HG03442 (cell line): ENCODE data around the gene NSG1.

Experiments
- ATAC-seq: cut with Tn5 transposase; IDR thresholded peaks from one replicate; pipeline ENCODE4 v1.9.1; 2021; ENCODE audit warnings: mild to moderate bottlenecking, moderate library complexity; ENCODE audit not compliant: unreplicated experiment

The NSG1 gene

DNA sequence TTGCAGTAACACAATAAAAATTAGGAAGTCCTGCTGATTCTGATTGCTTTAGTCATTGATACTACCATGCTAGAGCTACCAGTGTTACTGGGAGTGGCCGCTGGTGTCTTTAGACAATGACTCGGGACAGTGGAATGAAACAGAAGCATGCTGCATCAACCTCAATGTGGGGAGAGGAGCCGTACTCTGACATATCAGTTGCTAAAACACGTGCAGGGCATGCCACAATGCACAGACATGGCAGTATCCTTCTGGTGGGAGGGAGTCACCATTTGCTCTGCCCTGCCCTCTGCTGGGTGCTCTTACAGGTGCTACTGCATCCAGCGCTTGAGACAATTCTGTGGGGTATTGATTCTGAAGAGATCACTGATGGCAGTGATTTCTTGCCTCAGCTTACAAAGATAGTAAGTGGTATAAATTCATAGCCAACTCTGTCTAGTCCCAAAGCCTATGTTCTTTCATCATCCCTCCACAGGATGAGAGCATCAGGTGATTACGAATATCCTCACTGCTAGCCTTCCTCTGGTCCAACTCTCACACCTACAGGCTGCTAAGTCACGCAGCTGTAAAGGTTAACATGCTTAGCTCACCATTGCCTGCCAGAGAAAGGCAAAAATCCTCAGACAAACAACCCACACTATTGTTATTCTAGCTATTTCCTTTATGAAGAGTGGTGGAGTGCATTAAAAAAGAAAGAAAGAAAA lies 43.7 kb downstream of the NSG1 start:
- ATAC-seq, result no peak

DNA sequence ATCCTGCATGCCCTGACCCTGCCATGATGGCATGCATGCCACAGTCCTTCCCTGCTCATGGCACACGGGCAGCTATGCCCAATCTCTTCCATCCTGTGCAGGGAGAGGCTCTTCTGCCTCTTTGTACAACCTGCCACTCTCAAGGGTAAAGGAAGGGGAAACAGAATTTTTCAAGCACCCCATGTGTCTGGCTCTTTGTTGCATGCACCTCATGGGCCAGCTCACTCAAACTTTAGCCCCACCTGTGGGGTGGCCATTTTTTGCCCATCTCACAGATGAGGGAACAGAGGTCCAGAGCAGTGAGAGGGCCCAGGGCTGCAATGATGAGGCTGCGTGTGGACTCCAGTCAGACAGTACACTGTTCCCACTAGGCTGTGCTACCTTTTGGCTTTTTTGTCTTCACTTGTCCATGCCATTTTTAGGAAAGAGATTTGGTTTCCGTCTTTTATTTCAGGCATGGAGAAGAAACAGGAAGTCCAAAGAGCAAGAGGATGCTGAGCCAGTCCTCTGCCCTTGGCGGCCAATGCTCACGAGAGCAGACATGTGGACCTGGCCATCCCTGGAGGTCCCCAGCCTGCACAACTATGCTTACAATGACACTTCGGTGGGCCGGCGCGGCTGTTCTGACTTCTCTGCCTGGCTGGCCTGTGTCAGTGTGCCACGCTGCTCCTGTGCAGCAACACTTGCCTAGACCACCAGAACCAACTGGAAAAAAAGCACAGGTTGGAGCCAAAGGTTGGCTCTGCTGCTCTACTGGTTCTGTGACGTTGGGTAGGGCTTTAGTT lies 45.6 kb downstream of the NSG1 start:
- no peak for ATAC-seq

DNA sequence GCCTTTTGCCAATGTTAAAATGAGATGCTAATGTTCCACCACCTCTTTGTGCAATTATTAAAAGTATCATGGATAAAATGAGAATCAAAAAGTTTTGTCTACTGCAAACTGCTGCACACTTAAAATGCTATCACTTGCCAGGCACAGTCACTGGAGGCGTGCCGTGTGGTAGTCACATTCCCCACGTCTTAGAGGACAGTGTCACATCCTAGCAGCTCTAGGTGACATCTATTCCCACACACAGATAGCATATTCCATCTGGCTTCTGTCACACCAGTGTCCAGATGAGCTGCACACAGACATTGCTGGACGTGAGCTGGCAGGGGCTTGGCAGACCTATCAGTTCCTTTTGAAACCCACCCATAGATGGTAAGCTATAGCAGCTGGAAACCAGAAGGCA lies 47.0 kb downstream of the NSG1 start:
- no peak for ATAC-seq

DNA sequence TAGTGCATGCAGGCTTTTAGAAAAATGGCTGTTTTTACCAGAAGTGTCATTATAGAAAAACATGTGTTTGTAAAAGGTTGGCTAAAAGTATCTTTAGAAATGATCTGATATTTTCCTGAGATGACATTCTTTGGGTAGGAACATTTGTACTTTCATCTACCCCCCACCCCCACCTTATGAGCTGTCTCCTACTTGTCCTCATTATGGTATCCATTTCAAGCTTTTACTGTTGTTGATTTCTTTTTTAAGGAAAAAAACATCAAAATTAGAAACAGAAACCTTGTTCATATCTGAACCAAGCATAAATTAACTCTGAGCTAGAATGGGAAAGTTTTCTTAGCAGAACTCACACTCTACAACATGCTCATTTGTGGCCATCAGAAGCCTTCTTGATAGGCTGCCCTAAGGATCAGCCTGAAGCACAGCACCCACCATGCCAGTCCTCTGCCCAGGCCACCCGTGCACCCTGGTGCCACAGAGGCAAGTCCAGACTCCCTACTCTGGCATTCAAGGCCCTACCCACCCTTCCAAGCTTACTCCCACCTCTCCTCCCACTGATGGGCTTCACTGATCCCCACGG lies 49.4 kb downstream of the NSG1 start:
- no peak for ATAC-seq

DNA sequence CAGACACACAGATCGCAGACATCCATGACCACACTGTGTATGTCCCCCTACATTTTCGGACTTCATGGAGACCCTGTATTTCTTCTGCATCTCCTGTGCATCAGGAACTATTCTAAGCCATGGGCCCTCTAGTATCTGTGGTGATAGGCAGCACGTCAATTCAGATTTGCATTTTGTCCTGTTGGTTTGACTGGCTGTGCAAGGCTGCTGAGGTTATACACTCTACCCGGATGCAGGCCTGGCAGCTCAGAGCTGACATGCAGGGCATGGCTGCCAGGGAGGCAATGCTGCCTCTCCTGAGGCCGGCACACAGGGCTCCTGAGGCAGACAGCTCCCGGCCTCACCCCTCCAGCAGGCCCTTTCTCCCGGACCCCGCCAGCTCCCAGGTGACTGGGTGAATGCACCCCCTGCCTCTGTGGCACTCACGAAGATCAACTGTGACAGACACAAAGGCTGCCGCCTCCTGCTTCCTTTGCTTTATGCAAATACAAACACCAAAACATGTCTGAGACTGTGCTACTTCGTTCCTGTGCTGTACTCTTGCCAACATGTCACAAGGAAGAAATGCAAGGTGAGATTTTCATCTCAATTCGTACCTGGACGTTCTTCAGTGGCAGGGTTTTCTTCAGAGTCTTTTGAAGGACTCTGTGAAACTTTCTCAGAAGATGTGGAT lies 51.0 kb downstream of the NSG1 start:
- ATAC-seq, result no peak

DNA sequence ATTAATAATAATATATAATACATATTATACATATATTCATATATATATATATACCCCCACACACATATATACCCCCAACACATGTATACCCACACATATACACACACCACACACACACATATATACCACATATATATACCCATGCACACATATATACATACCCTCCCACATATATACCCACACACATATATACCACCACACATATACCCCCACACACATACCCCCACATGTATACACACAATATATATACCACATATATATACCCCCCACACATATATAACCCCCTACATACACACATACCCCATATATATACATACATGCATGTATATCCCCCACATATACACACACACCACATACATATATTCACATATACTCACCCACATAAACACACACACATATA lies 52.0 kb downstream of the NSG1 start:
- no peak for ATAC-seq

DNA sequence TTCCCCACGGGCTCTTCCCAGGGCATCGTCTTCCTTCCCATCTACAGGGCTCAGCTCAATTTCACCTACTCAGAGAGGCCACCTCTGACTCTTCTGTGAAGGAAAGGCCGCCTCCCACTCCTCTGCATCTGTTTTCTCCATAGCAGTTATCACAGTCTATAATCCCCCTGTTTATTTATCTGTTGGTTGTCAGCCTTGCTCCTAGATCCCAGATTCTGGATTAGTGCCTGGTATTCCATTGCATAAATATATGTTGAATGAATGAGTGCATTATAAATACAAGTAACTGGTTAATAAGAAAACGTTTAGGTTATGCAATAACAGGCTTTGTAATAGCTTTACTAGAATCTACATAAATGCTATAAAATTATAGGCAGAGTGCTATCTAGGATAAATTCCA lies 52.9 kb downstream of the NSG1 start:
- ATAC-seq, result no peak

DNA sequence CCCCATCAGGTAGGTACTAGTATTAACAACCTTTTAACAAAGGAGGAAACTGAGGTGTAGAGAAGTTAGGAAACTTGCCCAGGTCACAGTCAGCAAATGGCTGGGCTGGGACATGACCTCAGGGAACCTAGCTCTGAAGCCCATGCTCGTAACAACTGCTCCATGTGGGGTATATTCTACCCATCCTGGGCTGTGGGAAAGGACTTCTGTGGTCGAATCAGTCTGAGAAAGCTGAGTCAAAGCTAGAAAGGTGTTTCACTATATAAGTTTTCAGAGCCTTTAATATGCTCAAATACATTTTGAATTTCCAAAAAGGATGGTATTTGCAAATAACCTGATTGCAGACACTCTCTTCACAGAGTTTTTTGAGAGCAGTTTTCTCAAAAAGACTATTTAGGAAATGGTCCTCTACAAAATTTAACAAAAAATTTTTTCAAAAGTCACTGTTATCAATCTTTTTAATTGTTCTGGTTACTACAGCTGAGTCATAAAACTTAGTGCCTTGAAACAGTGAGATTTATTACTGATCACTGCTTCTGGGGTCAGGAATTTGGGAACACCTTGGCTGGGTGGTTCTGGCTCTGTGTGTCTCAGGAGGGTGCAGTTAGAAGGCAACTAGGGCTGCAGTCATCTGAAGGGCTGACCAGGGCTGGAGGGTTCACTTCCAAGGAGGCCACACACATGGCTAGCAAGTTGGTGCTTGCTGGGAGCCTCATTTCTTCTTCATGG lies 53.6 kb downstream of the NSG1 start:
- ATAC-seq, result peak; percentile 73

DNA sequence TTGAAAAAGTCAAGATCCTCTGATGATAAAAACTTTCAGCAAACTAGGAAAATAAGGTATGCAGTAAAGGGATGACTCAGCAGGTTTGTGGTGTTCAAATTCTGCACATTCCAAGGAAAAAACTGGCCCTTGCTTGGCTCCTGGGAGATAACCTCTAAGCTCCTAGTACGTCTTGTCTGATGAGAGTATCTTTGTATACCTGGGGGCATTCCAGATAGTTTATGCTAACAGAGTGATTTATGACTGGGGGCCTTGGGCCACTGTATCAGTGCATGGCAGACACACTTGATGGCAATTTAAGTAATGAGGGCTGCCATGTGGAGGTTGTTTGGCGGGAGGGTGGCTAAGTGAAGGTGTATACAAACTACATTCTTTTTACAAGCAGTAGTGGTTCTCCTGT lies 56.9 kb downstream of the NSG1 start:
- no peak for ATAC-seq

DNA sequence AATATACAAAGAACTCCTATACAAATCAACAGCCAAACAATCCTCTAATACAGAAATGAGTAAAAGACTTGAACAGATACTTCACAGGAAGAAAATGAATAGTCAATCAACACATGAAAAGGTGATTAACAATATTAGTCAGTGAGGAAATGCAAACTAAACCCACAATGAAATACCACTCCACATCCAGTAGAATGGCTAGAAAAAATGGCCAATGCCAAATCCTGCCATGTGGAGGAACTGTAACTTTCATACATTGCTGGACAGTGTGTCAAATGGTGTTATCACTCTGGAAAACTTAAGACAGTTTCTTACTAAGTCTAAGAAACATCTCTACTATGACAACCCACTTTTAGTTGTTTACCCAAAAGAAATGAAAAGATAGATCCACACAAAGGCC lies 59.5 kb downstream of the NSG1 start:
- no peak for ATAC-seq

DNA sequence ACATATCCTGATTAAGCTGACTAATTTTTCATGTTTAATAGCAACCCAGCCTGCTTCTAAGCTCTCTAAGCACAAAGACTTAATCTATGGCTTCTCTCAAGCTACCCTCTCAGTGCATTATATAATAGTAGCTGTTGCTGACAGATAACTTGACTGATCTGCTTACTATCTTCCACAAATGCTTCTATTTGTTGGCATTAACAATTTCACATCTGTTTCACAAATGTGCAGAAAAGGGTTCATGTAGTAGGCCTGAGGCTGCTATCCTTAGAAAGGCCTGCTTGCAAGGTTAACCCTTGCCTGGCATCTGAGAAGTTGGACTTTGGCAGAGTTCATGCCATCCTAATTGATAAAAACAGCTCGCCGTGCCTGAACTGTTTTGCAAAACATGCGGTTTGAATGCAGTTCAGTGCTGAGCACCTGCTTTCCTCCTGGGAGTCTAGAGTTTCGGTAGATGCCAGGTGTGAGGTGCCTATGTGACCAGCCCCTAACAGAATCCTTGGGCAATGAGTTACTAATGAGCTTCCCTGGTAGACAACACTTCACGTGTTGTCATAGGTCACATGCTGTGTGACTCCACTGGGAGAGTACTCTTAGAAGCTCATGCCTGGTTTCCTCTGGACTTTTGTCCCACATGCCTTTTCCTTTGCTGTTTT lies 68.4 kb downstream of the NSG1 start:
- ATAC-seq, result peak; percentile 43

DNA sequence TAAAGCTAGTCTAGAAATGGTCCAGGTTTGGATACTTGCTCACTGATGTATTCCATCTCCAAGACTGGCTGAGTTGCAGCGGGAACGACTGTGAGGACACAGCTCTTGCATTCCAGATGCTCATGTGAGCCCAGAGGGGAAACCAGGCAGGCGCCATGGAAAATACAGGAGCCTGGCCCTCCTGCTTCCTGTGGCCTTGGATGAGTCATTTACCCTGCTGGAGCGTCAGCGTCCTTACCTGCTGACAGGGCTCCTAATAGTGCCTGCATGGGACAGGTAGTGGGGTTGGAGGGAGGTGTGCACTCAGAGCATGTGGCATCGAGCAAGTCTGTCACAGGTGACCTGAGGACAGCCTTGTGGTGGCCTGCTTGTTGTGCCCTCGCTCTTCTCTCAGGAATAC lies 69.4 kb downstream of the NSG1 start:
- ATAC-seq, result no peak

DNA sequence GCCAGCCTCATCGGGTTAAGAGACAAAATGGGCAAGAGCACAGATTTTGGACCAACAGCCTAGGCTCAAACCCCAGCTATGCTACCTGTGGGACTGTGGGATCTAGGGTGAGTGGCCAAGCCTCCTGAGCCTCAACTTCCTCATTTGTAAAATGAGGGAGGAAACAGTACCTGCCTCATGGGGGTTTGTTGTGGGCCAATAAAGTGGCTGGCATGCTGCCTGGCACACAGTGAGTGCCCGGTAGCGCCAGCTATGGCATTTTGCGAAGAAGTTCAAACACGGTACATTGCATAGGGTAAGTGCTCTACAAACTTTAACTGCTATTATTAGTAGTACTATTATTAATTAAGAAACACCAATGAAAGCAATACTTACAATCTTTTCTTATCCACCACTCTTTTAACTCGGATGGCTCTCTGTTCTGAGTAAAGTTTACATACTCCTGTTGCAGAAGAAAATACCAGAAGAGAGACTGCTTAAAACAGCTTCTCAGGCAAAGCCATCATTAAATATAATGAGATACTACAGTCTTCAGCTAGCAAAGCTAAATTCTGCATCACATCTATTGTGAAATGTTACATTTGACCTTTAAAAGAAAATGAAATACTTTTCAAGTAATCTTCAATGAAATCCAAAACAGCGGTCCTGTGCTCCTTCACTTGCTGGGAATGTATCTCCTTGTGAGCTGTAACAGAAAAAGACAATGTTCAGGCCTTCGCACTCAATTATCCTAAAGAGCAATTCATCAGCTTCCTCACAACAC lies 70.1 kb downstream of the NSG1 start:
- ATAC-seq, result no peak

DNA sequence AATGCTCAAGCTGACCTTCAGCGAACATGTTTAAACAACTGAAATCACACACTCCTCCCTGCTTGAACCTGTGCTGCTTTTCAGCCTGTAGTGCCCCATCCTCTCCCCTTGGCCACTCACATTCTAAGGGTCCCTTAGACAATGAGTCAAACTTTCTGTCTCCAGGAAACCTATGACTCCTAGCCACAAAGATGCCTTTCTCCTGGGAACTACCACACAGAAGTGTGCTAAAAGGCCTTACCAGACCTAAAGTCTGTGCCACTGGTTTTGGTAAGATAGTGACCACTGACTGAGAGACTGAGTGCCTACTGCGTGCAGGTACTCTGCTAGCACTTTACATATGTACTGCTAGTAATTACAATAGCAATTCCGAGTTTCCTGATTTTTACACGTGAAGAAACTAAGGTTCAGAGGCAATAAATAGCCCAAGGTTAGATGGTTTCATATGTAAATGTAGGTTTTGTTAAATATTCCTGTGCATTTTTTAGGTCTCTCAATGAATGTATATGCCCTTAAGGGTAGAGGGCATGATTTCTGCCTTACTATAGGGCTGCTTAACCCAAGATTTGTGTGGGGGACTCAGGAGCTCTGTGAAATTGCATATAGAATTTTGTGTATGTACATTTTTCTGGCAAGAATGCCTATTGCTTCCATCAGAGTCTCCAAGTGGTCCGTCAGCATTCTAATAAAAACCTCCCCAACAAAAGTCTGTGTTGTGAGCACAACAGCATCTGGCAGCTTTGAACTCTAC lies 71.1 kb downstream of the NSG1 start:
- no peak for ATAC-seq

DNA sequence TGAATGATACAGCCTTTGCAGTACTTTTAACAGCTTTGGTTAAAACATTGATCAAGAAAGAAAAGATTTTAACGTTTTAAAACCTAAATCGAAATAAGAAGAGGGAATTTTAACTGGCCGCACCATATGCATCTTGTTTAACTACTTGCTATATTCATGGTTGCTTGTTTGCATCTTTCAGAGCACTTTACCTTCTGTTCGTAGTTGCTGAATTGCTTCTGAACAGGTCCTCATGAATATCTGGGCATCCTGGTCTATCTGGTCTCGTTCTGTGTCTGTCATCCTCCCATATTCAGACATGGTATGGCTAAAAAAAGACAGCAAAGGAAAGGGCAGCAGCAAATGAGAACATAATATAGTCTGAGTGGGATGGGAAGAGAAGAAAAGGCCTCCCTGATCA lies 72.3 kb downstream of the NSG1 start:
- no peak for ATAC-seq

DNA sequence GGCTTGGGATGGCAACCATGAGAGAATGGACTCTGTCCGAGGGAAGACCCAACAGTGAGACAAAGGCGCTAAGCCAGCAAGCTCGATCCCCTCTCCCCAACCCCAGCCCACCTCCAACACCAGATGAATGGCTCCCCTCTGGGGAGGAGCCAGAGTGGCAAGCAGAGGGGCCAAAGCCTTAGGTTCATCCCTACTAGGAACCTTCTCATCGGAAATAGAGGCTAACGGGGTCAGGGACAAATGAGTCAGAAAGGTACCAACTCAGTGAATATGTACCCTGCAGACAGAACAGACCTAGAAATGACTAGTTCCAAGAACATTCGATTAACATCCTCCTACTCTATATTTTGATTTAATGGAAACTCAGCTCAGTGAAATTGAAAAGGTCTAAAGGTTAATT lies 73.9 kb downstream of the NSG1 start:
- ATAC-seq, result no peak

DNA sequence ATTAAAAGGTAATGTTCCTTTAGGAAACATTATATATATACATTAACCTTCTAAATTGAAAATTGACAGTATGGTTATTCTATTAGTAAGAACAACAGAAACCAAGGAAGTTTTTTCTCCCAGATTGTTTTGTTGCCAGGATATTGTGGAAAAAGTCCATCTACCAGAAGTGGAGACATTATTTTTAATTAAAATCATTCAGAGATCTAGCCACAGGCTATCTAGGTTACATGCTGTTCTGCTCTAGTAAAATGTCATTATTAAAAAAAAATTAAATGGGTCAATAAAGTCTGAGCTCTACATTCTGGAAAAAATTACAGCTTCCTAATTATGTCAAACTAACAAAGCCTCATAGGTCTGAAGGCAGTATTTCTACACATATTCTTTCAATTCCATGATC lies 74.3 kb downstream of the NSG1 start:
- no peak for ATAC-seq

DNA sequence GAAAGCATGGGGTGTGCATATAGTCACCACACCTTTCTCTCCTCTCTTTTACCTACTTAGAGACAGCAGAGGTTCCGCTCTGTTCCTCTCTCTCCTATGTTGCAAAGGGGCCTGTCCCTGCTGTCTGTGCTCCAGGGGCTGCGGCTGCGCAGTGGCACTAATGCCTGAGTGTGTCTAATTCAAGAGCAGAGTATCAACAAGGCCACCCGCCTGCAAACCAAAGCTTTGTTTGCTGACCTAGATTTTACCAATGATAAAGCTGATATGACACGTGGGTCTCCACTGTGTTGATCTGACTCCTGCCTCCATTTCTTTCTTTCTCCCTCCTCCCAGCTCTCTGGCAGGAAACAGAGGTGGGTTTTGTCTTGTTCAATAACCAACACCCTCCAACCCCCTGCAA lies 74.9 kb downstream of the NSG1 start:
- ATAC-seq, result no peak

DNA sequence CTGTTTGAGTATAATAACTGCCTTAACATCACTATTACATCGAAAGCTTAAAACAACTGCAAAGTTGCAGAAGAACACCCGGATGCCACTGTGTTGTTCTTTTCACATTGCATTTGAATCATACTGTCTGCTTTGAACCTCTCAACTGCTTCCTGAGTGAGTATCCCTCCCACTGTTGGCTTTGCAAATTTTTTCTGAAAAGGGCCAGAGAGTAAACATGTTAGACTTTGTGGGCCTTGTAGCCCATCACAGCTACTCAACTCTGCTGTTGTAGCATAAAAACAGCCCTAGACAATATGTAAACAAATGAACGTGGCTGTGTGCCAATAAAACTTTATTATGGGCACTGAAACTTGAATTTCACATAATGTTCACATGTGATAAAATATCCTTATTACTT lies 76.1 kb downstream of the NSG1 start:
- ATAC-seq, result no peak
